Nephron (organoid): ENCODE data around the gene EFNA5.

Source experiments
- H3K27ac Mint-ChIP-seq, 3 experiments: 2 replicates each; pipeline ENCODE4 v1.8.0; 2020; ENCODE audit warnings: mixed read lengths in 3 of 3, mild to moderate bottlenecking in 2 of 3, moderate library complexity in 1 of 3
- H3K27me3 Mint-ChIP-seq: 2 replicates; pipeline ENCODE4 v1.8.0; 2021; ENCODE audit warnings: low read depth, mild to moderate bottlenecking, moderate library complexity, mixed read lengths
- H3K36me3 Mint-ChIP-seq: 2 replicates; pipeline ENCODE4 v1.8.0; 2020; ENCODE audit warnings: low read depth, mixed read lengths
- H3K4me1 Mint-ChIP-seq: 2 replicates; pipeline ENCODE4 v1.8.0; 2020; ENCODE audit warnings: mixed read lengths
- H3K4me3 Mint-ChIP-seq, 3 experiments: 2 replicates each; pipeline ENCODE4 v1.8.0; 2020; ENCODE audit warnings: mild to moderate bottlenecking in 3 of 3, mixed read lengths in 3 of 3, moderate library complexity in 2 of 3
- H3K9me3 Mint-ChIP-seq: 2 replicates; pipeline ENCODE4 v1.8.0; 2020; ENCODE audit warnings: mixed read lengths
- TF ChIP-seq, protein P1 (sequence below), 3 experiments: fragments of 200-600 bp; sonication (generic); IDR thresholded peaks; one replicate each; pipeline ENCODE4 v1.5.0; 2021; ENCODE audit warnings: antibody characterized with exemption in 3 of 3; ENCODE audit not compliant: unreplicated experiment in 3 of 3

EFNA5 gene

DNA sequence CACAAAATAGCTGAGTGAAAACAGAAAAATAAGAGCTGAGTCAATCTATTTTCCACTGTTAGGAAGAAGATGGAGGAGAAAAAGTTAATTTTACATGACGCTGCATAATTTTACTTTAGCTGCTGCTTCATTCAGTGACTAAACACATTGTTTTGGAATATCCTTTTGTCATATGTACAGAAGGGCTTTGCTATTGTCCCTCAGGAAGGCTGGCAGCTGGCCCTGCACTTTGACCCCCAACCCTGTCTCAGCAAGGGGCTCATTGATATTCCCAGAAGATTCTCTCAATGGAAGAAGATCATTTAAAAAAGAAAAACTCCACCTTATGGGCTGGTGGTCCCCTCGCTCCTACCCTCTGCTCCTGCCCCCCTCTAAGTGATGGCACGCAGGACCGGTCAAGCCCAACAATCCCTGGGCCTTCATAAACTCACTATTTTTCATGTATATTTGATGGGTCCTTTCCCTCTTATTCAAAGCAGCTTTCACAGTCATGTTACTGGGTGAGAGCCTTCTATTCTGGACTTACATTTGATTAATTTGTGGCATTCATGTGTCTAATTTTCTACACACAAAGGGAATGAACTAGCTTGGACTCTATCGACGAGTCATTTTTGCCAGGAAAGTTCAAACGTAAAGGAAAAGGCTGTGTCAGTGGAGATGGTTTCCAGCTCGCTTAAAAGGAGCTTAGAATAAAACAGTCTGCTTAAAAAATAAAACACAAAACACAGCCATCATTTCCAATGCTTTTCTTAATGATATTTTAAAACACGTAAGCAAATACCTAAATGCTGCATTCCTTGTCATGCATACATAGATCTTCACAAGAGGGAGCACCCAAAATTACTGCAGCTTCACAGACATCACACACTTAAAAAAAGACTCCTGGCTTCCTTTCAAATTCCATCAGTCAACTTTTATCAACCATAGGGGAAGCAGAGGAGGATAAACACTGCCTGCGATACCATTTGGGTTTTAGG lies 104.7 kb downstream of the EFNA5 start:
- Mint-ChIP-seq H3K36me3 (peaks cover 5% of the 10 kb centered on the region), H3K27ac (peak overlapping the region; percentile 66 to 75 (median 68)), H3K4me1 (peaks cover 63% of the 10 kb centered on the region), H3K27me3 (no peaks in the 10 kb centered on the region), H3K9me3 (no peaks in the 10 kb centered on the region), H3K4me3 (peak overlapping the region in 2 of 3 experiments; percentile 0 to 53)
- TF ChIP-seq, protein P1, sequence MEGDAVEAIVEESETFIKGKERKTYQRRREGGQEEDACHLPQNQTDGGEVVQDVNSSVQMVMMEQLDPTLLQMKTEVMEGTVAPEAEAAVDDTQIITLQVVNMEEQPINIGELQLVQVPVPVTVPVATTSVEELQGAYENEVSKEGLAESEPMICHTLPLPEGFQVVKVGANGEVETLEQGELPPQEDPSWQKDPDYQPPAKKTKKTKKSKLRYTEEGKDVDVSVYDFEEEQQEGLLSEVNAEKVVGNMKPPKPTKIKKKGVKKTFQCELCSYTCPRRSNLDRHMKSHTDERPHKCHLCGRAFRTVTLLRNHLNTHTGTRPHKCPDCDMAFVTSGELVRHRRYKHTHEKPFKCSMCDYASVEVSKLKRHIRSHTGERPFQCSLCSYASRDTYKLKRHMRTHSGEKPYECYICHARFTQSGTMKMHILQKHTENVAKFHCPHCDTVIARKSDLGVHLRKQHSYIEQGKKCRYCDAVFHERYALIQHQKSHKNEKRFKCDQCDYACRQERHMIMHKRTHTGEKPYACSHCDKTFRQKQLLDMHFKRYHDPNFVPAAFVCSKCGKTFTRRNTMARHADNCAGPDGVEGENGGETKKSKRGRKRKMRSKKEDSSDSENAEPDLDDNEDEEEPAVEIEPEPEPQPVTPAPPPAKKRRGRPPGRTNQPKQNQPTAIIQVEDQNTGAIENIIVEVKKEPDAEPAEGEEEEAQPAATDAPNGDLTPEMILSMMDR (IDR thresholded peaks at IDR 0.05; ENCODE audit: unreplicated experiment in 3 of 3): no peak

DNA sequence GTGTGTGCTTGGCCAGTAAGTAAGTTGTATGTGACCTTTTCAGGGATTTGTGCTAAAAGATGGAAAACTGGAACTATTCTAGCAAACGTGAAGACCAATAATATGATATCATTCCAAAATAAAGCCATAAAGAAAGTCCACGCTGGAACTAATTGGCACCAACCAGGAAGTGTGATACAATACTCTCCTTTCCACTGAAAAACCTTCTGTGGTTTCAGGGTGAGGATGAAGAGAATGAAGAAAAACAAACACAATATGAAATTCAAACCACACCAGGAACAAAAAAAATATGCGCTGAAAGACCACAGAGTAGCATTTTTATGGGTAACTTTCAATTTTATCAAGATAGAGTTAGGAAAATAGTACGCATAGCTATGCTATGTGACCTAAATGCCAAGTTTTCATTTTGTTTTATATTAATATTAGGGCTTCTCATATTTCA lies 105.8 kb downstream of the EFNA5 start:
- Mint-ChIP-seq H3K4me3 (peak overlapping the region in 1 of 3 experiments; percentile 13), H3K4me1 (peaks cover 52% of the 10 kb centered on the region), H3K9me3 (no peaks in the 10 kb centered on the region), H3K27me3 (no peaks in the 10 kb centered on the region), H3K36me3 (peaks cover 5% of the 10 kb centered on the region), H3K27ac (peak overlapping the region; percentile 34 to 82 (median 45))
- TF ChIP-seq, protein P1 (IDR thresholded peaks at IDR 0.05; ENCODE audit: unreplicated experiment in 3 of 3): no peak

DNA sequence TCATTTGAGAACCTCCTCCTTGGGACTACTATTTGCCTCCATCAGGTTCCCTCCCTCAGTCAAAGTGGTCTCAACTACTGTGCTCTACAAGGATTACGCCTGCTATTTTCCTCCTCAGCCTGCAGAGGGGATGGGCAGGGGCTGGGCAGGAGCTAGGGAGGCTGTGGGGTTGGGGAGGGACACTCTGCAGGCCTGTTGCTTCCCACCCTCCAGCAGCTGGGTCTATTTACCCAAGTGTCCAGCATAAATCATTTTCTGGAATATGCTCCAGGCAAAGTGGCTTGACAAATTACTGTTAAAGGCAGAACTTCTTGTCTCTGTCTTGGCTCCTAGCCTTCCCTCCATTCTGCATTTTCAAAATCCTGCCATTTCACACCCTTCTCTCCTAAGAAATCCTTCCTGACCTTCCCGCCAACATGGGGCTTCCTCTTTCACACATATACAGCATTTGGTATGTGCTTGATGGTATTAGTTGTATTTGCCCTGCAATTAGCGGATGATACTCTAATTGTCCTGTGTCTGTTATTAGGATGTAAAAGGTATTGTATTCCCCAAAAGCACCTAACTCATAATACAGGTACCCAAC lies 106.7 kb downstream of the EFNA5 start:
- no peaks in the 10 kb centered on the region for H3K9me3 Mint-ChIP-seq
- peak overlapping the region in 2 of 3 experiments; percentile 34 to 55 for H3K27ac Mint-ChIP-seq
- TF ChIP-seq, protein P1 (IDR thresholded peaks at IDR 0.05; ENCODE audit: unreplicated experiment in 3 of 3): no peak
- peaks cover 5% of the 10 kb centered on the region for H3K36me3 Mint-ChIP-seq
- peaks cover 59% of the 10 kb centered on the region for H3K4me1 Mint-ChIP-seq
- H3K27me3 Mint-ChIP-seq: no peaks in the 10 kb centered on the region
- H3K4me3 Mint-ChIP-seq: no peak overlapping the region

DNA sequence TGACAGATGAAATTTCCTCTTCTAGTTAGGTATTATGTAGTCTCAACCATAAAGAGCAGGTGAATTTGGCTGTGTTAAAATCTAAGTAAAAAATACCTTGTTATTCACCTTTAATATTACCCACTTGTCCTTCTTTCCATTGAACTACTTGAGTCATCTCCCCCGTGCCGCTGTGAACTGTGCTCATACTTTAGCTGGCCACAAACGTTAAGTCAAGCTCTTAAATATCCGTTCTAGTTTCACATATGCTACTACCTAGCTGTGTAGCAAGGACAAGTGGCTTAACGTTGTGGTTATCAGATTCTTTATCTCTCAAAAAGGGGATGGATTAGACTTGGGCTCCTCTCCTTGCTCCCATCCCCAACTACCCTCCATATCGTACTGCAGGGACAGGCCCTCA lies 110.4 kb downstream of the EFNA5 start:
- Mint-ChIP-seq H3K9me3 (no peaks in the 10 kb centered on the region), H3K36me3 (peaks cover 5% of the 10 kb centered on the region), H3K4me3 (no peak overlapping the region), H3K4me1 (peaks cover 54% of the 10 kb centered on the region), H3K27ac (no peak overlapping the region), H3K27me3 (no peaks in the 10 kb centered on the region)
- TF ChIP-seq, protein P1 (IDR thresholded peaks at IDR 0.05; ENCODE audit: unreplicated experiment in 3 of 3): no peak

DNA sequence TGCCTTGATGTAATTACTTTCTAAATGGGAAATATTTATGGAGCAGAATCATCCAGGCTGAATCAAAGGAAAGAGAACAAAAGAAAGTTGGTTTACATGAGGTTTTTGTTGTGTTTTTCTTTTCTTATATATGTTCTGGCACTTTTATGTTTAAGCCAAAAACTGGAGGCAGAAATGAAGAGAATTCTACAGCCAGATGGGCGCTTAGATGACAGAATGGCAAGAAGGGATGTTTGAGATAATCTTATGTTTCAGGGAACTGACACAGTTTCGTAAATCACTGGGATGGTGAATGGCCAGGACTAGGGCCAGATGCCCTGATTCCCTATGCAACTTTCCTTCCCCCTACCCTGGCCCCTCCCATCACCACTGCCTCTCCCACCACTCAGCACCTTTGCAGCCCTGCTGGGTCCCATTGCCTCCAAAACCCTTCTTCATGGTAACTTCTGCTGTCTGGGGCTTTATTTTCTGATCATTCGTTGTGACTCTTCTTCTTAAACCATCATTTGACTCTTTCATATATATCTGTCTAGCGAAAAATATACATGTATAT lies 111.8 kb downstream of the EFNA5 start:
- H3K36me3 Mint-ChIP-seq: peaks cover 5% of the 10 kb centered on the region
- H3K27me3 Mint-ChIP-seq: no peaks in the 10 kb centered on the region
- TF ChIP-seq, protein P1 (IDR thresholded peaks at IDR 0.05; ENCODE audit: unreplicated experiment in 3 of 3): no peak
- H3K4me1 Mint-ChIP-seq: peaks cover 46% of the 10 kb centered on the region
- peak overlapping the region in 2 of 3 experiments; percentile 55 to 68 for H3K27ac Mint-ChIP-seq
- no peak overlapping the region for H3K4me3 Mint-ChIP-seq
- no peaks in the 10 kb centered on the region for H3K9me3 Mint-ChIP-seq
